Effector memory CD4-positive, alpha-beta T cell (primary cell): ENCODE results near the gene MYLK.

Source experiments
- DNase-seq, 3 donors: peaks; one replicate each; pipeline ENCODE4 v3.0.0-alpha.2; 2020
- H3K27ac ChIP-seq: 2 replicates; pipeline ENCODE4 v1.7.0; 2013; ENCODE audit warnings: mild to moderate bottlenecking, low read length, moderate library complexity; ENCODE audit not compliant: insufficient read depth, poor library complexity, severe bottlenecking
- H3K27me3 ChIP-seq: replicated peaks from 2 replicates; pipeline ENCODE4 v1.7.0; 2013; ENCODE audit warnings: mild to moderate bottlenecking, low read length; ENCODE audit not compliant: insufficient read depth, control insufficient read depth, poor library complexity, severe bottlenecking
- H3K36me3 ChIP-seq: 2 replicates; pipeline ENCODE4 v1.7.0; 2013; ENCODE audit warnings: mild to moderate bottlenecking, low read length, moderate library complexity; ENCODE audit not compliant: control insufficient read depth, insufficient read depth
- H3K4me1 ChIP-seq: 2 replicates; pipeline ENCODE4 v1.7.0; 2013; ENCODE audit warnings: low read length, mild to moderate bottlenecking; ENCODE audit not compliant: control insufficient read depth, insufficient read depth, poor library complexity, severe bottlenecking
- H3K4me3 ChIP-seq: 2 replicates; pipeline ENCODE4 v1.7.0; 2013; ENCODE audit warnings: low read length, low read depth, mild to moderate bottlenecking; ENCODE audit not compliant: insufficient read depth, poor library complexity, severe bottlenecking
- H3K9me3 ChIP-seq: 2 replicates; pipeline ENCODE4 v1.7.0; 2013; ENCODE audit warnings: mild to moderate bottlenecking, low read length, moderate library complexity; ENCODE audit not compliant: control insufficient read depth

MYLK gene

DNA sequence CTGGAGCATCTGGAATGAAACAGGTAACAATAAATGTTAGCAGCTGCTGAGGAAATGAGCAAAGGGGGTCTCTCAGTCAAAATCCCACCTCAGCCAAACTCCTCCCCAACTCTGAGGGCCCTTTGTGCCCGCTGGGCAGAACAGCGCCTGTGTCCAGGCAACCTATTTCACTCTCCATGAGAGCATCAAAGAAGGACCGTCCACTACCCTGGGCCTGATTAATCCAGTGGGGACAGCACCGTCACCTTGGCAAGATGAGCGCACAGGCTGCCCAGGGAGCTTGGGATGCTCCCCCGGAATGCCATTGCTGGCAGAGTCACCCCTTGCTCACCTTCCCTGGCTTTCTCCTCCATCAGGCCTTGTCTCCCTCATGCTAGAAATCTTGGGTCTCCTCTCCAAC, 201.8 kb downstream of the MYLK start:
- no peak for DNase-seq
- H3K27ac ChIP-seq = no peak overlapping the region
- H3K36me3 ChIP-seq = no peaks in the 10 kb centered on the region
- no peaks in the 10 kb centered on the region for H3K9me3 ChIP-seq
- H3K27me3 ChIP-seq = no peaks in the 10 kb centered on the region
- H3K4me1 ChIP-seq = no peaks in the 10 kb centered on the region
- no peak overlapping the region for H3K4me3 ChIP-seq

DNA sequence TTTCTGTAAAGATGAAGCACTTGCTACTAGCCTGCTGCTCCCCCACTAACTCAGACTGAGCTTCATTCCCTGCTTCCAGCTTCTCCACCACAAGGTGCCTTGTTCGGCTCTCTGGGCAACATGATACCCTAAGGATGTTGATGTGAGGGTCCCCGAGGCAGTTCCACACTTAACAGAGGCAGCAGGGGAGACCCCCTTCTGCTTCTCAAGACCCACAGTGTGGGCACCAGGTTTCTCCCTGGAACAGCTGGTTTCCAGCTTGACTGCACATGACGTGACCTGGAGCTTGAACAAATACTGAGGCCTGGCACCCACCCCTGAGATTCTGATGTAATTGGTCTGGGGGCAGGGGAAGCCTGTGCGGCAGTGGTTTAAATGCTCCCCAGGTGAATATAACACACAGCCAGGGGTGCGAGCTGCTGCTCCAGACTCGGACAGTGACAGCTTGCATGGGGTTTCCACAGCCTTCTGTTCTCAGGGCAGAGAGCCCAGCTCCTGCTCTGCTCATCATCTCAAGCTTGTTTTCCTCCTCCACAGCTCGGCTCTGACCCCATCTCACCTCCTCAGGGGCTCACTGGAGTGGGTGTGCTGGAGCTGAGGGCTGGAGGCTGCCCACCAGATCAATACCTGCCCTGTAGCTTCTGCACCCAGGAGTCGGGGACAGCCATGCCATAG, 204.3 kb downstream of the MYLK start:
- no peaks in the 10 kb centered on the region for H3K27me3 ChIP-seq
- no peaks in the 10 kb centered on the region for H3K4me1 ChIP-seq
- no peaks in the 10 kb centered on the region for H3K9me3 ChIP-seq
- no peak overlapping the region for H3K27ac ChIP-seq
- no peak overlapping the region for H3K4me3 ChIP-seq
- no peaks in the 10 kb centered on the region for H3K36me3 ChIP-seq
- no peak for DNase-seq

- Histone ChIP-seq H3K27me3 (no peaks in the 10 kb centered on the region), H3K4me3 (no peak overlapping the region), H3K27ac (no peak overlapping the region), H3K36me3 (no peaks in the 10 kb centered on the region), H3K4me1 (no peaks in the 10 kb centered on the region), H3K9me3 (no peaks in the 10 kb centered on the region)
- DNase-seq = no peak
Observed at GRCh38 chr3:123678108-123678511, 206.0 kb downstream of the MYLK start.

- H3K4me1 ChIP-seq = no peaks in the 10 kb centered on the region
- no peaks in the 10 kb centered on the region for H3K27me3 ChIP-seq
- H3K4me3 ChIP-seq = no peak overlapping the region
- no peaks in the 10 kb centered on the region for H3K36me3 ChIP-seq
- no peak for DNase-seq
- H3K27ac ChIP-seq = no peak overlapping the region
- H3K9me3 ChIP-seq = no peaks in the 10 kb centered on the region
Observed at GRCh38 chr3:123672429-123673146, 211.5 kb downstream of the MYLK start.

DNA sequence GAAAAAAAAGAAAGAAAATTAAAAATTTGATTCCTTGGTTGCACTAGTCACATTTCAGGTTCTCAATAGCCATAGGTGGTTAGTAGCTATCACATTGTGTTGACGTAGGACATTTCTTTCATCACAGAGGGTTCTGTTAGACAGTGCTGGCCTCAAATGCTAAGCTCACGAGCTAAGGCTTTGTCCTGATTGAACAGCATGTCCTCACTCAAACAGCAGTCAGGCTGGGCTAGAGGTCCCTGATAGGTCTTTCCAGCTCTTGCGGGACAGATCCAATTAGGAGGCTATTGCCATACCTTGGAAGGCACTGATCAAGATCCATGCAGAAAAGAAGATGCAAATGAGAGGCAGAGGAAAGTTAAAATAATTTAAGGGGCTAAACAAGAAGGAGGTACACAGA, 213.4 kb downstream of the MYLK start:
- H3K36me3 ChIP-seq = no peaks in the 10 kb centered on the region
- H3K27ac ChIP-seq = no peak overlapping the region
- no peaks in the 10 kb centered on the region for H3K9me3 ChIP-seq
- no peak for DNase-seq
- H3K27me3 ChIP-seq = no peaks in the 10 kb centered on the region
- H3K4me3 ChIP-seq = no peak overlapping the region
- no peaks in the 10 kb centered on the region for H3K4me1 ChIP-seq

- DNase-seq = no peak
- Histone ChIP-seq H3K36me3 (no peaks in the 10 kb centered on the region), H3K9me3 (no peaks in the 10 kb centered on the region)
Observed at GRCh38 chr3:123668906-123669305, 215.2 kb downstream of the MYLK start.

DNA sequence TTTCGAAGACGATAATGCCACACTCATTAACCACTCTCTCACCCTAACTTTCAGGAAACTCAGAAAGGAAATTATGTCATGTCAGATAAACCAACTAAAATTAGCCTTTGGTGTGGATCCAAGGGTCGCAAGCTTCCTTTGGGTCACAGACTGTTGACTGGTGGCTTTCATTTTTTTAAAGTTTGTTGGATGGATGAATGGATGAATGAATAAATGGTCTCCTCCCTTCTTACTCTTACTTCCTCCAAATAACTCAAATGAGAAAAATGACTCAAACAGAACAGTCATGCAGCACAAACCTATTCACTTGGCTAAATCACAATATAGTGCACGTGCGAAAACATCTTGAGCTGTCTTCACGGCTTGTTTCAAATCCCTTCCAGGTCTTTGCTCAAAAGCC, 216.3 kb downstream of the MYLK start:
- no peak for DNase-seq
- H3K4me3 ChIP-seq = no peak overlapping the region
- H3K36me3 ChIP-seq = no peaks in the 10 kb centered on the region
- no peaks in the 10 kb centered on the region for H3K27me3 ChIP-seq
- H3K9me3 ChIP-seq = no peaks in the 10 kb centered on the region
- H3K27ac ChIP-seq = no peak overlapping the region
- no peaks in the 10 kb centered on the region for H3K4me1 ChIP-seq

More at GRCh38 chr3:123668906-123669305, 215.2 kb downstream of the MYLK start:
- Histone ChIP-seq H3K27me3 (no peaks in the 10 kb centered on the region), H3K27ac (no peak overlapping the region), H3K4me1 (no peaks in the 10 kb centered on the region), H3K4me3 (no peak overlapping the region)

- no peaks in the 10 kb centered on the region for H3K4me1 ChIP-seq
- H3K36me3 ChIP-seq = no peaks in the 10 kb centered on the region
- H3K9me3 ChIP-seq = no peaks in the 10 kb centered on the region
- H3K27me3 ChIP-seq = no peaks in the 10 kb centered on the region
- H3K4me3 ChIP-seq = no peak overlapping the region
- DNase-seq = no peak
- H3K27ac ChIP-seq = no peak overlapping the region
Observed at GRCh38 chr3:123664753-123665152, 219.4 kb downstream of the MYLK start.

GRCh38 chr3:123663977-123664376, 220.2 kb downstream of the MYLK start:
- no peak overlapping the region for H3K27ac ChIP-seq
- no peaks in the 10 kb centered on the region for H3K36me3 ChIP-seq
- no peaks in the 10 kb centered on the region for H3K4me1 ChIP-seq
- no peaks in the 10 kb centered on the region for H3K27me3 ChIP-seq
- no peaks in the 10 kb centered on the region for H3K9me3 ChIP-seq
- DNase-seq = no peak
- H3K4me3 ChIP-seq = no peak overlapping the region

GRCh38 chr3:123661973-123662372, 222.2 kb downstream of the MYLK start:
- Histone ChIP-seq H3K36me3 (no peaks in the 10 kb centered on the region), H3K4me1 (no peaks in the 10 kb centered on the region), H3K27ac (no peak overlapping the region), H3K9me3 (no peaks in the 10 kb centered on the region), H3K27me3 (no peaks in the 10 kb centered on the region), H3K4me3 (no peak overlapping the region)
- no peak for DNase-seq
